Panc1 (cell line): Measurements from ENCODE around the gene GJA4. TPM values are rescaled to one million over a fixed set of nuclear protein-coding genes. Genes with fewer than 3 reads are reported as not detected.

Source experiments
- ATAC-seq: fragments of 200-7000 bp; cut with Tn5 transposase; 2 replicates; pipeline ENCODE4 v1.9.1; 2020; ENCODE audit warnings: mild to moderate bottlenecking, moderate library complexity
- BruUV-seq: library from RNA; stranded (reverse); fragments of 400-500 nt; replicated peaks from 2 replicates; lab custom pipeline; 2021; lab: Mats Ljungman, UMichigan
- CTCF ChIA-PET: fragments of 300-600 bp; sonication (Branson Sonifier 250); formaldehyde crosslinking; loops from one replicate; lab custom pipeline; 2022; ENCODE audit warnings: antibody characterized with exemption; lab: Charles Lee
- POLR2A ChIA-PET: fragments of 300-600 bp; sonication (Branson Sonifier 250); formaldehyde crosslinking; loops from one replicate; lab custom pipeline; 2022; ENCODE audit warnings: antibody characterized with exemption; lab: Charles Lee
- DNase-seq: peaks from one replicate; pipeline ENCODE4 v3.0.0-alpha.2; 2010; ENCODE audit warnings: low read depth, low spot score
- H3K27ac ChIP-seq: 2 replicates; pipeline ENCODE4 v1.5.1; 2011; ENCODE audit warnings: mild to moderate bottlenecking, low read length, inconsistent platforms
- H3K27me3 ChIP-seq: fragments of 200-500 bp; sonication (Bioruptor generic); 2 replicates; pipeline ENCODE4 v1.6.0; 2014; ENCODE audit warnings: low read length, inconsistent platforms; ENCODE audit not compliant: control insufficient read depth, insufficient read depth
- H3K36me3 ChIP-seq: fragments of 200-500 bp; sonication (Bioruptor generic); 2 replicates; pipeline ENCODE4 v1.5.1; 2014; ENCODE audit warnings: inconsistent platforms, mild to moderate bottlenecking, low read length, moderate library complexity; ENCODE audit not compliant: control insufficient read depth, insufficient read depth
- H3K4me1 ChIP-seq: 2 replicates; pipeline ENCODE4 v1.5.1; 2011; ENCODE audit warnings: inconsistent platforms, mild to moderate bottlenecking, low read length, moderate library complexity; ENCODE audit not compliant: control insufficient read depth, insufficient read depth
- H3K4me3 ChIP-seq, 2 experiments: 2 replicates each; pipeline ENCODE4 v1.5.1; 2011 to 2012; ENCODE audit warnings: low read depth in 2 of 2, low read length in 2 of 2, mild to moderate bottlenecking in 2 of 2, inconsistent platforms in 1 of 2, moderate library complexity in 1 of 2
- H3K9me3 ChIP-seq: fragments of 200-500 bp; sonication (Bioruptor generic); 2 replicates; pipeline ENCODE4 v1.5.1; 2014; ENCODE audit warnings: low read depth, mild to moderate bottlenecking, inconsistent platforms, low read length, moderate library complexity; ENCODE audit not compliant: control insufficient read depth, insufficient read depth
- CTCF ChIP-seq: fragments of 450-650 bp; IDR thresholded peaks from 2 replicates; pipeline ENCODE4 v1.5.1; 2017; ENCODE audit warnings: mild to moderate bottlenecking
- POLR2AphosphoS5 ChIP-seq: IDR thresholded peaks from 2 replicates; pipeline ENCODE4 v1.6.1; 2012; ENCODE audit warnings: mild to moderate bottlenecking, low read depth, low read length, moderate library complexity
- REST ChIP-seq, 2 experiments: IDR thresholded peaks; 2 replicates each; pipeline ENCODE4 v1.6.1; 2011 to 2012; ENCODE audit warnings: low read depth in 2 of 2, control low read depth in 1 of 2, low read length in 1 of 2, mild to moderate bottlenecking in 1 of 2, moderate library complexity in 1 of 2; ENCODE audit not compliant: insufficient read depth in 1 of 2
- SIN3A ChIP-seq: IDR thresholded peaks from 2 replicates; pipeline ENCODE4 v1.6.1; 2012; ENCODE audit warnings: low read depth, mild to moderate bottlenecking, low read length, moderate library complexity, borderline replicate concordance; ENCODE audit not compliant: insufficient read depth
- TCF7L2 ChIP-seq: IDR thresholded peaks from 2 replicates; pipeline ENCODE4 v1.6.1; 2011; ENCODE audit warnings: mild to moderate bottlenecking, low read depth, low read length, inconsistent platforms
- in situ Hi-C: cut with HindIII; loops from 2 replicates; pipeline ENCODE4 v1.10.0; 2016; ENCODE audit warnings: low sequenced_read_pairs, low pct_unique_long_range_greater_than_20kb
- intact Hi-C: fragments of 100-400 bp; cut with micrococcal nuclease; formaldehyde crosslinking; loops from one replicate; pipeline ENCODE4 v1.10.0; 2022; ENCODE audit not compliant: unreplicated experiment
- total RNA-seq: library from RNA; stranded (reverse); gene quantifications from one replicate; pipeline ENCODE4 v1.2.1, GENCODE V29; 2021; ENCODE audit not compliant: unreplicated experiment

Gene GJA4
- total RNA-seq, 1 experiment from 2014 or later, result not detected

GRCh38 chr1:34822202-34822601, 29.4 kb downstream of the GJA4 start:
- intact Hi-C loops, result no loop called here

GRCh38 chr1:34824817-34825454, 32.1 kb downstream of the GJA4 start:
- ChIA-PET CTCF (no interaction called here), POLR2A (no interaction called here)
- Histone ChIP-seq H3K27me3 (no peaks in the 10 kb centered on the region), H3K9me3 (no peaks in the 10 kb centered on the region), H3K36me3 (no peaks in the 10 kb centered on the region), H3K4me3 (no peak overlapping the region), H3K27ac (no peak overlapping the region), H3K4me1 (no peaks in the 10 kb centered on the region)
- ATAC-seq, result no peak
- no TSS peak for BruUV-seq
- no peak for DNase-seq
- TF ChIP-seq POLR2AphosphoS5, result no peak
- no peak for TF ChIP-seq SIN3A
- no peak for TF ChIP-seq CTCF
- TF ChIP-seq TCF7L2, result no peak
- no peak for TF ChIP-seq REST (IDR thresholded peaks at IDR 0.05; ENCODE audit: insufficient read depth in 1 of 2, low read depth in 2 of 2, low read length in 1 of 2)
- intact Hi-C loops, result no loop called here
- in situ Hi-C loops, result no loop called here

More at GRCh38 chr1:34822202-34822601, 29.4 kb downstream of the GJA4 start:
- DNase-seq (no peak), ATAC-seq (no peak)
- Histone ChIP-seq H3K9me3 (no peaks in the 10 kb centered on the region), H3K27ac (no peak overlapping the region), H3K4me3 (no peak overlapping the region), H3K4me1 (no peaks in the 10 kb centered on the region), H3K36me3 (no peaks in the 10 kb centered on the region), H3K27me3 (no peaks in the 10 kb centered on the region)
- ChIA-PET POLR2A (no interaction called here), CTCF (no interaction called here)
- no peak for TF ChIP-seq TCF7L2
- in situ Hi-C loops, result no loop called here
- BruUV-seq, result no TSS peak

GRCh38 chr1:34825455-34826091, 32.8 kb downstream of the GJA4 start:
- Histone ChIP-seq H3K27ac (no peak overlapping the region), H3K36me3 (no peaks in the 10 kb centered on the region), H3K9me3 (no peaks in the 10 kb centered on the region), H3K4me3 (no peak overlapping the region), H3K4me1 (no peaks in the 10 kb centered on the region), H3K27me3 (no peaks in the 10 kb centered on the region)
- intact Hi-C loops, result no loop called here
- CTCF ChIA-PET, result no interaction called here
- BruUV-seq, result no TSS peak
- DNase-seq (no peak), ATAC-seq (no peak; the same call in 1 of the 2 replicates)
- in situ Hi-C loops, result no loop called here
- TF ChIP-seq CTCF, result no peak
- TF ChIP-seq SIN3A, result no peak
- POLR2A ChIA-PET, result no interaction called here
